Breast epithelium (tissue), 3 donors: ENCODE measurements around the gene HAUS8.

Source experiments
- CTCF ChIP-seq, 3 donors: fragments of 450-650 bp; IDR thresholded peaks; one replicate each; pipeline ENCODE4 v1.5.1; 2016 to 2017; ENCODE audit warnings: antibody characterized with exemption in 3 of 3, mild to moderate bottlenecking in 3 of 3, moderate library complexity in 3 of 3
- POLR2A ChIP-seq: fragments of 450-650 bp; IDR thresholded peaks from one replicate; pipeline ENCODE4 v1.6.1; 2016; ENCODE audit warnings: antibody characterized with exemption, mild to moderate bottlenecking, moderate library complexity
- POLR2AphosphoS5 ChIP-seq, 3 donors: sonication (generic); formaldehyde crosslinking; IDR thresholded peaks; one replicate each; pipeline ENCODE4 v1.6.1; 2017; ENCODE audit warnings: antibody characterized with exemption in 3 of 3

GRCh38 chr19:17111766-17112165, 36.5 kb upstream of the HAUS8 start:
- TF ChIP-seq CTCF (IDR thresholded peaks at IDR 0.05) (no peak), POLR2AphosphoS5 (IDR thresholded peaks at IDR 0.05) (no peak), POLR2A (no peak)
